SK-N-SH (cell line): ENCODE data around the gene PTGDS. TPM values are rescaled to one million over a fixed set of nuclear protein-coding genes. Genes with fewer than 3 reads are reported as not detected.

Source experiments
- CTCF ChIA-PET: fragments of 300-600, 350-600 bp; formaldehyde crosslinking; extraction: SDS; loops from one replicate; lab custom pipeline; 2021; lab: Yijun Ruan, JAX
- POLR2A ChIA-PET: fragments of 350-600 bp; sonication (Branson Sonifier 250); formaldehyde crosslinking; extraction: SDS; loops from one replicate; lab custom pipeline; 2020; ENCODE audit warnings: antibody characterized with exemption, inconsistent platforms; lab: Yijun Ruan, JAX
- DNase-seq: peaks from one replicate; pipeline ENCODE4 v3.0.0; 2012
- H2AFZ ChIP-seq: fragments of 200-600 bp; sonication (generic); 2 replicates; pipeline ENCODE4 v1.8.1; 2016; ENCODE audit warnings: antibody characterized with exemption, mild to moderate bottlenecking, low read depth
- H3F3A ChIP-seq: fragments of 200-600 bp; sonication (generic); replicated peaks from 2 replicates; pipeline ENCODE3; 2016; ENCODE audit warnings: antibody characterized with exemption, mild to moderate bottlenecking; ENCODE audit not compliant: insufficient read depth
- H3K27ac ChIP-seq, 2 experiments: fragments of 200-500 bp in 1 of 2; fragments of 200-600 bp in 1 of 2; sonication (Bioruptor generic) in 1 of 2; sonication (generic), shearing (Covaris generic) in 1 of 2; 2 replicates each; pipeline versions ENCODE4 v1.5.1 to v1.6.1; 2014 to 2016; ENCODE audit warnings: low read depth in 2 of 2, inconsistent platforms in 1 of 2, low read length in 1 of 2, mild to moderate bottlenecking in 1 of 2, mixed read lengths in 1 of 2
- H3K27me3 ChIP-seq: fragments of 200-600 bp; sonication (generic), shearing (Covaris generic); 2 replicates; pipeline ENCODE4 v1.6.1; 2016; ENCODE audit warnings: mixed run types; ENCODE audit not compliant: insufficient read depth
- H3K36me3 ChIP-seq, 2 experiments: fragments of 200-500 bp in 1 of 2; fragments of 200-600 bp in 1 of 2; sonication (Bioruptor generic) in 1 of 2; sonication (generic) in 1 of 2; replicated peaks in 1 of 2; 2 replicates each; pipeline versions ENCODE3 to v1.5.1; 2014 to 2016; ENCODE audit warnings: low read length in 1 of 2, mild to moderate bottlenecking in 1 of 2; ENCODE audit not compliant: insufficient read depth in 2 of 2, control insufficient read depth in 1 of 2
- H3K4me1 ChIP-seq, 2 experiments: fragments of 200-500 bp in 1 of 2; fragments of 200-600 bp in 1 of 2; sonication (Bioruptor generic) in 1 of 2; sonication (generic), shearing (Covaris generic) in 1 of 2; 2 replicates each; pipeline versions ENCODE4 v1.5.1 to v1.6.1; 2014 to 2016; ENCODE audit warnings: low read depth in 1 of 2, low read length in 1 of 2, mixed run types in 1 of 2; ENCODE audit not compliant: insufficient read depth in 2 of 2, control insufficient read depth in 1 of 2
- H3K4me2 ChIP-seq: fragments of 200-600 bp; sonication (generic), shearing (Covaris generic); 2 replicates; pipeline ENCODE4 v1.6.1; 2017; ENCODE audit warnings: mixed run types
- H3K4me3 ChIP-seq, 2 experiments: fragments of 200-500 bp in 1 of 2; fragments of 200-600 bp in 1 of 2; sonication (Bioruptor generic) in 1 of 2; sonication (generic), shearing (Covaris generic) in 1 of 2; 2 replicates each; pipeline versions ENCODE4 v1.5.1 to v1.8.1; 2014 to 2016; ENCODE audit warnings: low read depth in 2 of 2, inconsistent platforms in 1 of 2, low read length in 1 of 2, mild to moderate bottlenecking in 1 of 2, mixed read lengths in 1 of 2, moderate library complexity in 1 of 2
- H3K79me2 ChIP-seq: fragments of 200-600 bp; sonication (generic); 2 replicates; pipeline ENCODE4 v1.8.1; 2017; ENCODE audit warnings: mild to moderate bottlenecking; ENCODE audit not compliant: insufficient read depth
- H3K9ac ChIP-seq: fragments of 200-600 bp; sonication (generic); 2 replicates; pipeline ENCODE4 v1.6.1; 2017; ENCODE audit warnings: mixed run types
- H3K9me2 ChIP-seq: fragments of 200-600 bp; sonication (generic); 2 replicates; pipeline ENCODE4 v1.6.1; 2017; ENCODE audit warnings: mixed run types
- H3K9me3 ChIP-seq: fragments of 200-600 bp; sonication (generic); 2 replicates; pipeline ENCODE4 v1.6.1; 2017; ENCODE audit warnings: mixed run types, mild to moderate bottlenecking, moderate library complexity
- H4K20me1 ChIP-seq: fragments of 200-600 bp; sonication (generic); 2 replicates; pipeline ENCODE4 v1.6.1; 2017; ENCODE audit warnings: mild to moderate bottlenecking, mixed run types; ENCODE audit not compliant: insufficient read depth
- CTCF ChIP-seq: fragments of 200-600 bp; sonication (generic); IDR thresholded peaks from 2 replicates; pipeline ENCODE4 v1.6.1; 2017; ENCODE audit warnings: antibody characterized with exemption, mild to moderate bottlenecking, moderate library complexity
- EP300 ChIP-seq, 2 experiments: IDR thresholded peaks; 2 replicates each; pipeline versions ENCODE4 v1.4.0 to v1.6.1; 2012; ENCODE audit warnings: borderline replicate concordance in 1 of 2, low read depth in 1 of 2, low read length in 1 of 2
- EZH2phosphoT487 ChIP-seq: fragments of 200-600 bp; sonication (generic); IDR thresholded peaks from 2 replicates; pipeline ENCODE4 v1.6.1; 2017; ENCODE audit warnings: low read depth, mixed run types, mild to moderate bottlenecking, antibody characterized with exemption, moderate library complexity, borderline replicate concordance
- FOSL2 ChIP-seq: IDR thresholded peaks from 2 replicates; pipeline ENCODE4 v1.4.0; 2012; ENCODE audit warnings: low read depth, mild to moderate bottlenecking, moderate library complexity, borderline replicate concordance
- GABPA ChIP-seq: IDR thresholded peaks from 2 replicates; pipeline ENCODE4 v1.4.0; 2012; ENCODE audit warnings: low read depth, mild to moderate bottlenecking
- IRF3 ChIP-seq: fragments of 150-350 bp; IDR thresholded peaks from 2 replicates; pipeline ENCODE4 v1.6.1; 2016; ENCODE audit warnings: mild to moderate bottlenecking, low read depth, low read length
- JUND ChIP-seq: IDR thresholded peaks from 2 replicates; pipeline ENCODE4 v1.4.0; 2012
- MAX ChIP-seq: IDR thresholded peaks from 2 replicates; pipeline ENCODE4 v1.4.0; 2012; ENCODE audit warnings: low read depth
- MEF2A ChIP-seq: IDR thresholded peaks from 2 replicates; pipeline ENCODE4 v1.4.0; 2012; ENCODE audit warnings: low read depth, borderline replicate concordance
- MXI1 ChIP-seq: IDR thresholded peaks from 2 replicates; pipeline ENCODE4 v1.6.1; 2012; ENCODE audit warnings: mild to moderate bottlenecking, low read depth, low read length, improper control_type of control experiment
- PBX3 ChIP-seq: IDR thresholded peaks from 2 replicates; pipeline ENCODE4; 2012
- POLR2AphosphoS5 ChIP-seq: IDR thresholded peaks from 2 replicates; pipeline ENCODE4 v1.6.1; 2012; ENCODE audit warnings: low read depth, low read length
- RFX5 ChIP-seq: IDR thresholded peaks from 2 replicates; pipeline ENCODE4 v1.6.1; 2012; ENCODE audit warnings: mild to moderate bottlenecking, improper control_type of control experiment, low read length
- TCF12 ChIP-seq: IDR thresholded peaks from 2 replicates; pipeline ENCODE4 v1.4.0; 2012
- USF2 ChIP-seq: fragments of 150-350 bp; IDR thresholded peaks from 2 replicates; pipeline ENCODE4 v1.6.1; 2017; ENCODE audit warnings: antibody characterized with exemption, low read length, low read depth, borderline replicate concordance
- ZBTB33 ChIP-seq: IDR thresholded peaks from 2 replicates; pipeline ENCODE4 v1.4.0; 2012; ENCODE audit warnings: low read depth, borderline replicate concordance
- WGBS: methylation state at CpG from one replicate; pipeline ENCODE4 v1.1.6; 2017; ENCODE audit warnings: low lambda C conversion rate; 5-methylcytosine and 5-hydroxymethylcytosine counted together
- polyA plus RNA-seq, 3 experiments: library from polyadenylated mRNA; depleted of rRNA; stranded (reverse); fragments of >200 nt; gene quantifications; 2 replicates each; pipeline ENCODE4 v1.2.3, GENCODE V29; 2012

The PTGDS gene
- polyA plus RNA-seq, 1 of the 3 experiments (the other 2 are of a cell fraction), result not detected

GRCh38 chr9:136940526-136941230 lies 36.6 kb upstream of the PTGDS start:
- H3K9me2 ChIP-seq, result no peaks in the 10 kb centered on the region
- 97% methylated on average over 17 of the region's 42 CpGs for whole genome bisulfite sequencing
- ChIA-PET POLR2A (no interaction called here), CTCF (interaction anchor here (1.5 kb wide), 1 partner anchor 13 kb away, joined by 4 read pairs; no protein-coding TSS in a partner anchor)
- DNase-seq, result no peak
- peaks cover 0 to 13% of the 10 kb centered on the region in 2 experiments; a peak in 1 of 4 replicates for H3K4me1 ChIP-seq
- H4K20me1 ChIP-seq, result peaks cover 13% of the 10 kb centered on the region
- H3K9me3 ChIP-seq, result no peaks in the 10 kb centered on the region
- no peaks in the 10 kb centered on the region for H3K27me3 ChIP-seq
- H3K9ac ChIP-seq, result no peak overlapping the region
- H3F3A ChIP-seq, result peaks cover 12% of the 10 kb centered on the region
- H3K4me2 ChIP-seq, result no peak overlapping the region
- peaks cover 10 to 38% of the 10 kb centered on the region in 2 experiments for H3K36me3 ChIP-seq
- H3K79me2 ChIP-seq, result peaks cover 28% of the 10 kb centered on the region
- H3K27ac ChIP-seq, result no peak overlapping the region
- no peak overlapping the region for H2AFZ ChIP-seq
- no peak overlapping the region for H3K4me3 ChIP-seq
- TF ChIP-seq JUND, result no peak
- TF ChIP-seq POLR2AphosphoS5, result no peak
- no peak for TF ChIP-seq PBX3
- no peak for TF ChIP-seq FOSL2
- no peak for TF ChIP-seq RFX5
- TF ChIP-seq USF2, result no peak
- TF ChIP-seq ZBTB33, result no peak
- no peak for TF ChIP-seq CTCF
- no peak for TF ChIP-seq IRF3
- TF ChIP-seq MXI1, result no peak
- no peak for TF ChIP-seq MEF2A
- TF ChIP-seq TCF12, result no peak
- TF ChIP-seq EZH2phosphoT487, result no peak
- no peak for TF ChIP-seq EP300 (IDR thresholded peaks at IDR 0.05; ENCODE audit: borderline replicate concordance in 1 of 2, low read depth in 1 of 2, low read length in 1 of 2)
- no peak for TF ChIP-seq MAX
- no peak for TF ChIP-seq GABPA
